Measurements from ENCODE around the gene EEF1G. TPM values are rescaled to one million over a fixed set of nuclear protein-coding genes. Genes with fewer than 3 reads are reported as not detected.
"Not testable (repeated sequence)": the region's sequence is repeated elsewhere in the genome, so short reads cannot be mapped to it uniquely, and the experiment has no call there.

The EEF1G gene
- total and polyA plus RNA-seq, 9 of the 15 experiments (the other 6 are each of a cell fraction or from before 2014, with no cell fraction given) = 985 to 2,349 (median 2,035) TPM

- peak; percentile 61 for TF ChIP-seq ZNF121 (CRISPR knock-in tag; conservative IDR thresholded peaks at IDR 0.05)
- H3K79me2 ChIP-seq (ENCODE audit: control insufficient read depth, insufficient read depth, low read length); H4K20me1 ChIP-seq (replicated peaks; ENCODE audit: control insufficient read depth, insufficient read depth, low read length); H3K27ac ChIP-seq (ENCODE audit: extremely low read depth, low read depth, low read length); H3K9ac ChIP-seq (ENCODE audit: insufficient read depth in 1 of 2, low read depth in 2 of 2, low read length in 2 of 2); CTCF ChIA-PET (ENCODE audit: low intra/inter-chr PET ratio); intact Hi-C loops (cut with micrococcal nuclease); H2AFZ ChIP-seq (ENCODE audit: low read depth, low read length); H3K4me3 ChIP-seq; BruUV-seq (replicated peaks); FAIRE-seq; H3K27me3 ChIP-seq (ENCODE audit: control insufficient read depth in 2 of 2, insufficient read depth in 2 of 2, low read length in 2 of 2); ATAC-seq; H3K9me3 ChIP-seq (replicated peaks; ENCODE audit: control insufficient read depth, insufficient read depth, low read depth, low read length); H3K36me3 ChIP-seq (ENCODE audit: control insufficient read depth, insufficient read depth, low read length); H3K9me1 ChIP-seq (ENCODE audit: control insufficient read depth, insufficient read depth, low read length); DNase-seq (ENCODE audit: extremely low read depth in 1 of 4, low spot score in 3 of 4); H3K4me2 ChIP-seq (ENCODE audit: insufficient read depth, low read length): not testable (repeated sequence)
- in situ Hi-C loops (cut with MboI) = loop anchor here (10.0 kb wide), 1 partner anchor 156 kb away; no protein-coding TSS in a partner anchor
- POLR2A ChIA-PET = interaction anchor here (0.5 to 3.4 kb wide), 3 partner anchors 10 to 1474 kb away, joined by 3 to 11 read pairs (median 3); partner anchors contain the start of genes C11orf98 and CSKMT
- 89% methylated on average over 2 of the region's 2 CpGs for WGBS (ENCODE audit: insufficient coverage, low coverage, missing lambda C conversion rate)
- H3K4me1 ChIP-seq (replicated peaks in 1 of 2; ENCODE audit: control insufficient read depth in 2 of 2, insufficient read depth in 2 of 2, low read length in 2 of 2) = peaks cover 59 to 69% of the 10 kb centered on the region in 2 experiments
Measured at GRCh38 chr11:62550478-62550877, 23.2 kb downstream of the EEF1G start.

- Histone ChIP-seq H3K27ac (ENCODE audit: extremely low read depth, low read depth, low read length) (no peak overlapping the region), H3K4me1 (replicated peaks in 1 of 2; ENCODE audit: control insufficient read depth in 2 of 2, insufficient read depth in 2 of 2, low read length in 2 of 2) (peaks cover 55 to 69% of the 10 kb centered on the region in 2 experiments), H3K9me3 (replicated peaks; ENCODE audit: control insufficient read depth, insufficient read depth, low read depth, low read length) (no peaks in the 10 kb centered on the region), H3K9me1 (ENCODE audit: control insufficient read depth, insufficient read depth, low read length) (no peaks in the 10 kb centered on the region), H3K9ac (ENCODE audit: insufficient read depth in 1 of 2, low read depth in 2 of 2, low read length in 2 of 2) (peak overlapping the region in 1 of 2 experiments; percentile 83; a peak in 2 of 4 replicates), H3K79me2 (ENCODE audit: control insufficient read depth, insufficient read depth, low read length) (peaks cover 26% of the 10 kb centered on the region), H3K4me2 (ENCODE audit: insufficient read depth, low read length) (peak overlapping the region; percentile 33; the same call in 1 of the 2 replicates), H3K27me3 (ENCODE audit: control insufficient read depth in 2 of 2, insufficient read depth in 2 of 2, low read length in 2 of 2) (no peaks in the 10 kb centered on the region), H2AFZ (ENCODE audit: low read depth, low read length) (peak overlapping the region; percentile 54), H4K20me1 (replicated peaks; ENCODE audit: control insufficient read depth, insufficient read depth, low read length) (no peaks in the 10 kb centered on the region), H3K36me3 (ENCODE audit: control insufficient read depth, insufficient read depth, low read length) (no peaks in the 10 kb centered on the region), H3K4me3 (no peak overlapping the region)
- ChIA-PET CTCF (ENCODE audit: low intra/inter-chr PET ratio) (no interaction called here), POLR2A (interaction anchor here (0.8 kb wide), 1 partner anchor 130 kb away, joined by 4 read pairs; no protein-coding TSS in a partner anchor)
- in situ Hi-C loops (cut with MboI) (no loop called here), intact Hi-C loops (cut with micrococcal nuclease) (no loop called here)
- DNase-seq (ENCODE audit: extremely low read depth in 1 of 4, low spot score in 3 of 4) (peak in 2 of 4 experiments; percentile 43 to 52), FAIRE-seq (peak; percentile 52), ATAC-seq (no peak)
- 17% methylated on average over 13 of the region's 17 CpGs for WGBS (ENCODE audit: insufficient coverage, low coverage, missing lambda C conversion rate)
- no TSS peak for BruUV-seq (replicated peaks)
- peak; percentile 56; the same call in 1 of the 2 replicates for TF ChIP-seq HMBOX1 (IDR thresholded peaks at IDR 0.05)
- TF ChIP-seq FUS (optimal IDR thresholded peaks at IDR 0.05; ENCODE audit: low read depth, low read length) = no peak
- TF ChIP-seq SRSF1 (IDR thresholded peaks at IDR 0.05; ENCODE audit: low read depth, low read length) = no peak
- no peak for TF ChIP-seq HES1 (IDR thresholded peaks at IDR 0.05; ENCODE audit: low read depth)
- TF ChIP-seq SMAD1 (IDR thresholded peaks at IDR 0.05; ENCODE audit: low read depth, low read length, partially characterized antibody) = no peak
- no peak for TF ChIP-seq MCM3 (IDR thresholded peaks at IDR 0.05)
- no peak for TF ChIP-seq JUND (IDR thresholded peaks at IDR 0.05; ENCODE audit: borderline replicate concordance, low read depth, low read length)
- TF ChIP-seq JUND (tag; IDR thresholded peaks at IDR 0.05; ENCODE audit: borderline replicate concordance, low read depth, low read length) = peak; percentile 33; the same call in 1 of the 3 replicates
- peak in 1 of 2 experiments; percentile 94; a peak in 2 of 4 replicates for TF ChIP-seq FOXA3 (CRISPR knock-in tag; conservative IDR thresholded peaks at IDR 0.05 in 1 of 2, IDR thresholded peaks at IDR 0.05 in 1 of 2)
- no peak for TF ChIP-seq ZNF778 (CRISPR knock-in tag; IDR thresholded peaks at IDR 0.05)
- no peak for TF ChIP-seq ZKSCAN3 (CRISPR knock-in tag; IDR thresholded peaks at IDR 0.05)
- no peak for TF ChIP-seq NCOA6 (IDR thresholded peaks at IDR 0.05)
- TF ChIP-seq EGR1 (conservative IDR thresholded peaks at IDR 0.05) = peak; percentile 72
- TF ChIP-seq SOX6 (IDR thresholded peaks at IDR 0.05) = peak; percentile 67
Measured at GRCh38 chr11:62548545-62549335, 25.0 kb downstream of the EEF1G start.

Measured in K562 (cell line).